ENCODE data around the gene LRRC14B.

The LRRC14B gene

GRCh38 chr5:192691-192969 is 1.3 kb downstream of the LRRC14B start:
- no peak for DNase-seq (ENCODE audit: low spot score)

- DNase-seq (ENCODE audit: low spot score), result no peak
These were observed 1.9 kb downstream of the LRRC14B start for GRCh38 chr5:192970-193831.

GRCh38 chr5:194102-194501 is 2.8 kb downstream of the LRRC14B start:
- no peak for DNase-seq (ENCODE audit: low spot score)

GRCh38 chr5:194603-195209 is 3.4 kb downstream of the LRRC14B start:
- DNase-seq (ENCODE audit: low spot score), result no peak

- no peak for DNase-seq (ENCODE audit: low spot score)
These were observed 4.3 kb downstream of the LRRC14B start for GRCh38 chr5:195401-196160.

- no peak for DNase-seq (ENCODE audit: low spot score)
These were observed 5.1 kb downstream of the LRRC14B start for GRCh38 chr5:196350-196749.

GRCh38 chr5:197031-197430 is 5.7 kb downstream of the LRRC14B start:
- DNase-seq (ENCODE audit: low spot score), result peak; percentile 21

GRCh38 chr5:197892-198489 is 6.7 kb downstream of the LRRC14B start:
- DNase-seq (ENCODE audit: low spot score), result no peak

GRCh38 chr5:198516-199196 is 7.4 kb downstream of the LRRC14B start:
- no peak for DNase-seq (ENCODE audit: low spot score)

- DNase-seq (ENCODE audit: low spot score), result no peak
These were observed 8.1 kb downstream of the LRRC14B start for GRCh38 chr5:199197-199949.

GRCh38 chr5:199950-200645 is 8.8 kb downstream of the LRRC14B start:
- no peak for DNase-seq (ENCODE audit: low spot score)

- no peak for DNase-seq (ENCODE audit: low spot score)
These were observed 9.7 kb downstream of the LRRC14B start for GRCh38 chr5:200985-201384.

- no peak for DNase-seq (ENCODE audit: low spot score)
These were observed 10.4 kb downstream of the LRRC14B start for GRCh38 chr5:201672-202071.

GRCh38 chr5:203246-203930 is 12.1 kb downstream of the LRRC14B start:
- DNase-seq (ENCODE audit: low spot score), result no peak

GRCh38 chr5:204001-204400 is 12.7 kb downstream of the LRRC14B start:
- DNase-seq (ENCODE audit: low spot score), result no peak

- DNase-seq (ENCODE audit: low spot score), result no peak
These were observed 13.2 kb downstream of the LRRC14B start for GRCh38 chr5:204462-204861.

- no peak for DNase-seq (ENCODE audit: low spot score)
These were observed 13.8 kb downstream of the LRRC14B start for GRCh38 chr5:204966-205670.

GRCh38 chr5:206406-206805 is 15.1 kb downstream of the LRRC14B start:
- DNase-seq (ENCODE audit: low spot score), result no peak

GRCh38 chr5:206927-207536 is 15.7 kb downstream of the LRRC14B start:
- DNase-seq (ENCODE audit: low spot score), result no peak

Data from putamen (tissue), 1 donor.